MM.1S (cell line): ENCODE data around the gene COL28A1.

Source experiments
- DNase-seq: peaks from one replicate; pipeline ENCODE4 v3.0.0-alpha.2; 2015
- H2AFZ ChIP-seq: fragments of 300-600 bp; sonication (generic); 2 replicates; pipeline ENCODE4 v1.6.0; 2016; ENCODE audit warnings: antibody characterized with exemption, low read length
- H3F3A ChIP-seq: fragments of 300-600 bp; sonication (generic); 2 replicates; pipeline ENCODE4 v1.6.1; 2016; ENCODE audit warnings: mild to moderate bottlenecking, antibody characterized with exemption, low read length, moderate library complexity, mixed read lengths; ENCODE audit not compliant: insufficient read depth
- H3K27ac ChIP-seq: fragments of 300-600 bp; sonication (generic); 2 replicates; pipeline ENCODE4 v1.5.1; 2016; ENCODE audit warnings: mild to moderate bottlenecking, low read length
- H3K27me3 ChIP-seq: fragments of 300-600 bp; sonication (generic); replicated peaks from 2 replicates; pipeline ENCODE4 v1.6.0; 2016; ENCODE audit warnings: low read length; ENCODE audit not compliant: insufficient read depth
- H3K36me3 ChIP-seq: fragments of 300-600 bp; sonication (generic); replicated peaks from 2 replicates; pipeline ENCODE4 v1.6.1; 2016; ENCODE audit warnings: mild to moderate bottlenecking, low read length, mixed read lengths; ENCODE audit not compliant: insufficient read depth
- H3K4me1 ChIP-seq: fragments of 300-600 bp; sonication (generic); 2 replicates; pipeline ENCODE4 v1.6.1; 2016; ENCODE audit warnings: low read length, mixed read lengths
- H3K4me2 ChIP-seq: fragments of 300-600 bp; sonication (generic); 2 replicates; pipeline ENCODE4 v1.6.0; 2016; ENCODE audit warnings: low read depth, low read length
- H3K4me3 ChIP-seq: fragments of 300-600 bp; sonication (generic); 2 replicates; pipeline ENCODE4 v1.5.1; 2016; ENCODE audit warnings: low read length, mixed read lengths
- H3K79me2 ChIP-seq: fragments of 300-600 bp; sonication (generic); 2 replicates; pipeline ENCODE4 v1.6.1; 2016; ENCODE audit warnings: mixed run types, low read length, mixed read lengths
- H3K9ac ChIP-seq: fragments of 300-600 bp; sonication (generic); 2 replicates; pipeline ENCODE4 v1.6.1; 2016; ENCODE audit warnings: low read length, mixed read lengths
- H3K9me2 ChIP-seq: fragments of 300-600 bp; sonication (generic); replicated peaks from 2 replicates; pipeline ENCODE4 v1.6.1; 2016; ENCODE audit warnings: mild to moderate bottlenecking, low read length, mixed read lengths; ENCODE audit not compliant: insufficient read depth
- H3K9me3 ChIP-seq: fragments of 300-600 bp; sonication (generic); replicated peaks from 2 replicates; pipeline ENCODE4 v1.6.1; 2016; ENCODE audit warnings: mild to moderate bottlenecking, low read length, mixed read lengths; ENCODE audit not compliant: insufficient read depth
- H4K20me1 ChIP-seq: fragments of 300-600 bp; sonication (generic); 2 replicates; pipeline ENCODE4 v1.6.1; 2016; ENCODE audit warnings: mild to moderate bottlenecking, low read length, moderate library complexity, mixed read lengths; ENCODE audit not compliant: insufficient read depth
- EZH2 ChIP-seq: fragments of 300-600 bp; sonication (generic); optimal IDR thresholded peaks from 2 replicates; pipeline ENCODE3; 2017; ENCODE audit warnings: low read depth, mild to moderate bottlenecking, antibody characterized with exemption, low read length, mixed read lengths
- EZH2phosphoT487 ChIP-seq: fragments of 300-600 bp; sonication (generic); IDR thresholded peaks from 2 replicates; pipeline ENCODE4 v1.6.1; 2018; ENCODE audit warnings: antibody characterized with exemption, low read length
- TF ChIP-seq, protein P1 (sequence below): fragments of 300-600 bp; sonication (generic); IDR thresholded peaks from 2 replicates; pipeline ENCODE4 v1.5.1; 2016; ENCODE audit warnings: antibody characterized with exemption, low read length, mixed read lengths

COL28A1 gene

DNA sequence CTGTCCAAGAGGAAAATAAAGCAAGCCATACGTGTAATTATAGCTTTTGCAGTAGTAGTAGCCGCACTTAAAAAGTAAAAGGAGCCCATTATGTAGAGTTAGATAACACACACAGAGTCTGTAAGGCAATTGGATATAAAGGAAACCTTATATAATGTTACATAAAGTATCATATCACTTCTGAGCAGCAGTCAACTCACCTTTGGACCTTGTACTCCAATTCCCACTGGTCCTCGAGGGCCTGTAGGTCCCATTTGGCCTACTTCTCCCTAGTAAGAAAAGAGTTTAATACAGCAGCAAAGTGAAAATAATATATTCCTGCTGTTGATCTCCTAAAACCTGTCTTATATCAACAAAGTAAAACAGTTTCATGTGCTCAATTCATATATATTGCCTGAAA is 83.6 kb downstream of the COL28A1 start:
- TF ChIP-seq EZH2phosphoT487 = no peak
- no peak for TF ChIP-seq EZH2
- TF ChIP-seq, protein P1, sequence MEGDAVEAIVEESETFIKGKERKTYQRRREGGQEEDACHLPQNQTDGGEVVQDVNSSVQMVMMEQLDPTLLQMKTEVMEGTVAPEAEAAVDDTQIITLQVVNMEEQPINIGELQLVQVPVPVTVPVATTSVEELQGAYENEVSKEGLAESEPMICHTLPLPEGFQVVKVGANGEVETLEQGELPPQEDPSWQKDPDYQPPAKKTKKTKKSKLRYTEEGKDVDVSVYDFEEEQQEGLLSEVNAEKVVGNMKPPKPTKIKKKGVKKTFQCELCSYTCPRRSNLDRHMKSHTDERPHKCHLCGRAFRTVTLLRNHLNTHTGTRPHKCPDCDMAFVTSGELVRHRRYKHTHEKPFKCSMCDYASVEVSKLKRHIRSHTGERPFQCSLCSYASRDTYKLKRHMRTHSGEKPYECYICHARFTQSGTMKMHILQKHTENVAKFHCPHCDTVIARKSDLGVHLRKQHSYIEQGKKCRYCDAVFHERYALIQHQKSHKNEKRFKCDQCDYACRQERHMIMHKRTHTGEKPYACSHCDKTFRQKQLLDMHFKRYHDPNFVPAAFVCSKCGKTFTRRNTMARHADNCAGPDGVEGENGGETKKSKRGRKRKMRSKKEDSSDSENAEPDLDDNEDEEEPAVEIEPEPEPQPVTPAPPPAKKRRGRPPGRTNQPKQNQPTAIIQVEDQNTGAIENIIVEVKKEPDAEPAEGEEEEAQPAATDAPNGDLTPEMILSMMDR = no peak
- Histone ChIP-seq H4K20me1 (no peaks in the 10 kb centered on the region), H3F3A (no peaks in the 10 kb centered on the region), H3K27me3 (no peaks in the 10 kb centered on the region), H3K4me1 (no peaks in the 10 kb centered on the region), H3K79me2 (no peaks in the 10 kb centered on the region), H3K27ac (no peak overlapping the region), H3K9me3 (no peaks in the 10 kb centered on the region), H3K4me3 (no peak overlapping the region), H3K36me3 (no peaks in the 10 kb centered on the region), H2AFZ (no peak overlapping the region), H3K9me2 (no peaks in the 10 kb centered on the region), H3K9ac (no peak overlapping the region), H3K4me2 (no peak overlapping the region)
- no peak for DNase-seq

DNA sequence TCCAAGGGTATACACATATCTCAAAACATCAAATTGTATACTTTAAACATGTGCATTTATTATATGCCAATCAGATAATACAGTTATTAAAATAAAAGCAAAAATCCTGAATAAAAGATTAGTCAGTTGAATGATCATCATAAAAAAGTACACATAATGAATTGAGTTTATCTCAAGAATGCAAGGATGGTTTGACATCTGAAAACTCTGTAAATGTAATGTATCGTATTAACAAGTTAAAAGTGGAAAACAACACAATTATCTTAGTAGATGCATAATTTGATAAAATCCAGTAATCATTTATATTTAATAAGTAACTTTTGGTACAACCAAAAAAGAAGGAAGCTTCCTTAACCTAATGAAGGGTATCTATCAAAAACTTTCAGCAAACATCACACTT is 86.6 kb downstream of the COL28A1 start:
- Histone ChIP-seq H3K9me2 (no peaks in the 10 kb centered on the region), H3K4me1 (no peaks in the 10 kb centered on the region), H4K20me1 (no peaks in the 10 kb centered on the region), H3K9me3 (no peaks in the 10 kb centered on the region), H3K36me3 (no peaks in the 10 kb centered on the region), H3K4me2 (no peak overlapping the region), H3K27me3 (no peaks in the 10 kb centered on the region), H2AFZ (no peak overlapping the region), H3K27ac (no peak overlapping the region), H3K79me2 (no peaks in the 10 kb centered on the region), H3K4me3 (no peak overlapping the region), H3K9ac (no peak overlapping the region), H3F3A (no peaks in the 10 kb centered on the region)
- no peak for DNase-seq
- no peak for TF ChIP-seq EZH2phosphoT487
- no peak for TF ChIP-seq EZH2
- TF ChIP-seq, protein P1 = no peak

DNA sequence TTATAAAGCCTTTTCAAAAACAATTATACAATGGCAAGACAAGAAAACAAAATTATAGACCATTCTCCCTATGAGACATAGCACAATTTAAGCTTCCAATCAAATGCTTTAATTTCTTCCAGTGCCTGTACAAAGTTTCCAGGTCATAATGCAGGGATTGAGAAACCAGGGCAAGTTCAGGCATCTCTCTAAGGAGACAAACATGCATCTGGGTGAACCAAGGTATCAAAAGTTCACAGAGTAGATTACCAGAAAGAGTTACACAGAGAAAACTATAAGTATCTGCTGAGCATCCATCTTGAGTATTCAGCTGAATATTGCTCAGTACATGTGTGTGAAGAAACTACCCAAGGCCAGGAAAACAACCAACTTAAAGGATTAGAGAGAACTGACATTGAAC is 89.1 kb downstream of the COL28A1 start:
- Histone ChIP-seq H3K9me3 (no peaks in the 10 kb centered on the region), H4K20me1 (no peaks in the 10 kb centered on the region)

More for the DNA sequence above, 89.1 kb downstream of the COL28A1 start:
- H3K79me2 ChIP-seq = no peaks in the 10 kb centered on the region
- H3K9me2 ChIP-seq = no peaks in the 10 kb centered on the region
- H3K4me2 ChIP-seq = no peak overlapping the region
- no peak overlapping the region for H3K27ac ChIP-seq
- no peak overlapping the region for H3K4me3 ChIP-seq
- no peaks in the 10 kb centered on the region for H3K36me3 ChIP-seq
- H3K27me3 ChIP-seq = no peaks in the 10 kb centered on the region
- H3F3A ChIP-seq = no peaks in the 10 kb centered on the region
- no peaks in the 10 kb centered on the region for H3K4me1 ChIP-seq
- H3K9ac ChIP-seq = no peak overlapping the region
- no peak overlapping the region for H2AFZ ChIP-seq
- no peak for DNase-seq
- TF ChIP-seq EZH2 (no peak), EZH2phosphoT487 (no peak)
- TF ChIP-seq, protein P1 = no peak
